Skeletal muscle tissue (tissue), 4 donors: ENCODE measurements around the gene TMEM9B. TPM values are rescaled to one million over a fixed set of nuclear protein-coding genes. Genes with fewer than 3 reads are reported as not detected.
"Not testable (repeated sequence)": the region's sequence is repeated elsewhere in the genome, so short reads cannot be mapped to it uniquely, and the experiment has no call there.

Source experiments
- H3K27ac ChIP-seq: one replicate; pipeline ENCODE4 v1.7.0; 2013; ENCODE audit warnings: mild to moderate bottlenecking, low read depth, low read length, inconsistent platforms
- H3K27me3 ChIP-seq, 3 donors: one replicate each; pipeline ENCODE4 v1.7.0; 2013; ENCODE audit warnings: low read length in 3 of 3; ENCODE audit not compliant: control insufficient read depth in 3 of 3, insufficient read depth in 3 of 3
- H3K36me3 ChIP-seq, 3 donors: one replicate each; pipeline ENCODE4 v1.7.0; 2013; ENCODE audit warnings: low read length in 3 of 3; ENCODE audit not compliant: control insufficient read depth in 3 of 3, insufficient read depth in 3 of 3
- H3K4me1 ChIP-seq, 3 donors: one replicate each; pipeline ENCODE4 v1.7.0; 2013; ENCODE audit warnings: low read length in 3 of 3, mild to moderate bottlenecking in 3 of 3; ENCODE audit not compliant: control insufficient read depth in 3 of 3, insufficient read depth in 3 of 3
- H3K4me3 ChIP-seq, 3 donors: one replicate each; pipeline ENCODE4 v1.7.0; 2013; ENCODE audit warnings: low read length in 3 of 3
- H3K9ac ChIP-seq, 3 donors: one replicate each; pipeline ENCODE4 v1.7.0; 2013; ENCODE audit warnings: low read length in 3 of 3, mild to moderate bottlenecking in 3 of 3, moderate library complexity in 2 of 3, low read depth in 1 of 3
- H3K9me3 ChIP-seq, 3 donors: one replicate each; pipeline ENCODE4 v1.7.0; 2013; ENCODE audit warnings: low read length in 3 of 3; ENCODE audit not compliant: control insufficient read depth in 3 of 3
- total RNA-seq: library from RNA; depleted of rRNA; stranded (reverse); fragments of >200 nt; gene quantifications from one replicate; pipeline ENCODE4 v1.2.3, GENCODE V29; 2014
- donor health status: Osteomylitis.

TMEM9B gene
- total RNA-seq, 1 donor from 2014 or later, result 27.1 TPM

- Histone ChIP-seq H3K4me1 (peaks cover 8 to 13% (median 12%) of the 10 kb centered on the region in 3 donors), H3K27ac (no peak overlapping the region), H3K4me3 (no peak overlapping the region), H3K36me3 (no peaks in the 10 kb centered on the region), H3K9ac (no peak overlapping the region), H3K27me3 (peaks cover 13 to 40% (median 37%) of the 10 kb centered on the region in 3 donors), H3K9me3 (no peaks in the 10 kb centered on the region)
Measured at GRCh38 chr11:9001736-9002135, 37.5 kb upstream of the TMEM9B start.

- H3K36me3 ChIP-seq, result no peaks in the 10 kb centered on the region
- peaks cover 7 to 32% (median 29%) of the 10 kb centered on the region in 3 donors for H3K27me3 ChIP-seq
- peaks cover 0 to 2% (median under 1%) of the 10 kb centered on the region in 3 donors for H3K4me1 ChIP-seq
- no peak overlapping the region for H3K4me3 ChIP-seq
- no peak overlapping the region for H3K27ac ChIP-seq
- no peaks in the 10 kb centered on the region for H3K9me3 ChIP-seq
- no peak overlapping the region for H3K9ac ChIP-seq
Measured at GRCh38 chr11:8998017-8998416, 33.8 kb upstream of the TMEM9B start.

GRCh38 chr11:8997451-8997850, 33.2 kb upstream of the TMEM9B start:
- Histone ChIP-seq H3K4me1 (no peaks in the 10 kb centered on the region), H3K9me3 (no peaks in the 10 kb centered on the region), H3K27ac (no peak overlapping the region), H3K4me3 (no peak overlapping the region), H3K36me3 (no peaks in the 10 kb centered on the region), H3K27me3 (peaks cover 4 to 28% (median 25%) of the 10 kb centered on the region in 3 donors), H3K9ac (no peak overlapping the region)

GRCh38 chr11:8989453-8989852, 25.2 kb upstream of the TMEM9B start:
- no peak overlapping the region for H3K27ac ChIP-seq
- no peaks in the 10 kb centered on the region for H3K9me3 ChIP-seq
- H3K4me3 ChIP-seq, result no peak overlapping the region
- H3K9ac ChIP-seq, result no peak overlapping the region
- no peaks in the 10 kb centered on the region for H3K36me3 ChIP-seq
- H3K4me1 ChIP-seq, result no peaks in the 10 kb centered on the region
- H3K27me3 ChIP-seq, result no peaks in the 10 kb centered on the region

GRCh38 chr11:8988329-8989234, 24.3 kb upstream of the TMEM9B start:
- no peaks in the 10 kb centered on the region for H3K9me3 ChIP-seq
- no peaks in the 10 kb centered on the region for H3K27me3 ChIP-seq
- H3K36me3 ChIP-seq, result no peaks in the 10 kb centered on the region
- no peak overlapping the region for H3K27ac ChIP-seq
- H3K4me3 ChIP-seq, result no peak overlapping the region
- H3K4me1 ChIP-seq, result no peaks in the 10 kb centered on the region
- H3K9ac ChIP-seq, result no peak overlapping the region

GRCh38 chr11:8987446-8987845, 23.2 kb upstream of the TMEM9B start:
- H3K27ac ChIP-seq, result no peak overlapping the region
- no peak overlapping the region for H3K9ac ChIP-seq
- no peaks in the 10 kb centered on the region for H3K27me3 ChIP-seq
- no peak overlapping the region for H3K4me3 ChIP-seq
- no peaks in the 10 kb centered on the region for H3K36me3 ChIP-seq
- H3K9me3 ChIP-seq, result no peaks in the 10 kb centered on the region
- H3K4me1 ChIP-seq, result no peaks in the 10 kb centered on the region

GRCh38 chr11:8986772-8987171, 22.5 kb upstream of the TMEM9B start:
- not testable (repeated sequence) for H3K27ac ChIP-seq

GRCh38 chr11:8985462-8985861, 21.2 kb upstream of the TMEM9B start:
- Histone ChIP-seq H3K27me3 (no peaks in the 10 kb centered on the region), H3K9me3 (no peaks in the 10 kb centered on the region), H3K4me3 (no peak overlapping the region), H3K4me1 (no peaks in the 10 kb centered on the region), H3K27ac (no peak overlapping the region), H3K36me3 (no peaks in the 10 kb centered on the region), H3K9ac (no peak overlapping the region)

More at GRCh38 chr11:8986772-8987171, 22.5 kb upstream of the TMEM9B start:
- H3K9me3 ChIP-seq, H3K4me1 ChIP-seq, H3K36me3 ChIP-seq, H3K9ac ChIP-seq, H3K4me3 ChIP-seq, H3K27me3 ChIP-seq: not testable (repeated sequence)

- Histone ChIP-seq H3K9me3 (no peaks in the 10 kb centered on the region), H3K4me3 (no peak overlapping the region), H3K27ac (no peak overlapping the region), H3K36me3 (no peaks in the 10 kb centered on the region), H3K27me3 (no peaks in the 10 kb centered on the region), H3K4me1 (no peaks in the 10 kb centered on the region), H3K9ac (no peak overlapping the region)
Measured at GRCh38 chr11:8983552-8983951, 19.3 kb upstream of the TMEM9B start.

- H3K9ac ChIP-seq, result no peak overlapping the region
- no peaks in the 10 kb centered on the region for H3K36me3 ChIP-seq
- no peak overlapping the region for H3K4me3 ChIP-seq
- no peaks in the 10 kb centered on the region for H3K9me3 ChIP-seq
- no peak overlapping the region for H3K27ac ChIP-seq
- no peaks in the 10 kb centered on the region for H3K27me3 ChIP-seq
- H3K4me1 ChIP-seq, result no peaks in the 10 kb centered on the region
Measured at GRCh38 chr11:8980485-8980884, 16.2 kb upstream of the TMEM9B start.
